ENCODE data around the gene HMGXB3.
A peak's percentile ranks its signal among the peaks of the same experiment; 100 is the strongest.

The HMGXB3 gene

DNA sequence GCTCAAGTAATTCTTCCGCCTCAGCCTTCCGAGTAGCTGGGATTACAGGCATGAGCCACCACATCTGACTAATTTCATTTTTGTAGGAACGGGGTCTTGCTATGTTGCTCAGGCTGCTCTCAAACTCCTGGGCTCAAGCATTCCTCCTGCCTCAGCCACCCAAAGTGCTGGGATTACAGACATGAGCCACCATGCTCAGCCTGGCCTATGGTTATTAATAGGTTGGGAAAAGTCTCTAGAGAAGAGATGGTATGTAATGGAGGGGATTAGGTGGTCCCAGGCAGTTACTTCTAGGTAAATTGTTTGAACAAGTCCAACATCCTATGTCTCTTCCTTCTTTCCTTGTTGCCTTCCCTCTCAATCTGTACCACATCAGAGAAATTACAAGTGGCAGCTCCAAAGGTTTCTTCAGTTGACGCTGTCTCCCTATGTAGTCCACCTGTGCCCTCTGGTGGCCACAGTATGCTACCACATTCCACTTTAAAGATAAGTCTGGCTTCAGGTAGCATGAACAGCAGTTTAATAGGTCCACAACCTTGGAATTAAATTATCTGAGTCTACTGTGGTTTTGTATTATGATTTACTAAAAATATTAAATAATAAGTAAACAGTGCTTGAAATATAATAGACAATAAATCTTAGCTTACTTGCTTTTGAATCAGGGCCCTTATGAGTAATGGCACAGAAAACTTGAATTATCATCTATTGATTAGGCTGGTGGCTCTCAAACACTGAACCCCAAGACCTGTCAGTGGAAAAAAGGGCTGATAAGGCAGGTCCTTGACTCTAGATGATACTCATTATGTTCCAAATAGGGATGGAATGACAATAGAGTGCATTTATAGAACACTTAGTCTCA is 9.8 kb upstream of the HMGXB3 start:
- peak; percentile 63 for DNase-seq

- no peak for DNase-seq
Observed at GRCh38 chr5:149993471-149993870, 7.1 kb upstream of the HMGXB3 start.

- DNase-seq: no peak
Observed at GRCh38 chr5:149995385-149996204, 4.9 kb upstream of the HMGXB3 start.

- DNase-seq: no peak
Observed at GRCh38 chr5:149996205-149996890, 4.2 kb upstream of the HMGXB3 start.

DNA sequence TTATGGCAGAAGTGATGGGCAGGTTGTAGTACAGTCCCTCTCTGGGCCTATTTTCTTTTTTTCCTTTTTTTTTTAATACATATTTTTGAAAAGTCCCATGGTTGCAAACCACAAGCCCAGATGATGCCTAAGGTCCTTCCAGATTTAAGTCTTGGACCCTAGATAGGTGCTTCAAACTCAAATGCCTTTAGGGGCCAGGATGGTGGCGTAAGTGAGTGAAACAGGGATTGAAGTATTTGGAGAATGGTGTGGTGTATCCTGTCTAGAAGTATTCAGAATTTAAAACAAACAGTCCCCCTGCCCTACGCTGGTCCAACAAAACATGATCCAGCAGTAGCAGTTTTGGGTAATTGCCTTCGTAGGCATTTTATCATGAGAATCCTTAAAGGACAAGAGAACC is 2.3 kb upstream of the HMGXB3 start:
- no peak for DNase-seq

- DNase-seq: no peak
Observed at GRCh38 chr5:149999359-149999758, 1.2 kb upstream of the HMGXB3 start.

DNA sequence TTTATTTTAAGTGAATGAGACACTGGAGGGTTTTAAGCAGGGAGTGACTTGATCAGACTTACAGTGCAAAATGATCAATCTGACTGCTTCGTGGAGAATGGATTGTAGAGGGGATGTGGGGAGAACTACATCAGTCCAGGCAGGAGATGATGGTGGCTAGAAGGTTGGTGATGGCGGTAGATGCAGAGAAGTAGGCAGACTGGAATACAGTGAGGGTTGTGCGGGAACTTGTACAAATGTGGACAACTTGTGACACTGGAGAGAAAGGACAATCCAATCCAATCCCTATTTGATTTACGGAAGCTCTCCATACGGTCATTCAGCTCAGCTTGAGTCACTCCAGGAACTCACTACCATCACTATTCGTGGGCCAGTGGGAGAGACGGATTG is 678 bp upstream of the HMGXB3 start:
- DNase-seq: no peak

GRCh38 chr5:150000990-150001659 is 586 bp downstream of the HMGXB3 start:
- peak; percentile 39 for DNase-seq

GRCh38 chr5:150001660-150002486 is 1.3 kb downstream of the HMGXB3 start:
- peak; percentile 72 for DNase-seq

DNA sequence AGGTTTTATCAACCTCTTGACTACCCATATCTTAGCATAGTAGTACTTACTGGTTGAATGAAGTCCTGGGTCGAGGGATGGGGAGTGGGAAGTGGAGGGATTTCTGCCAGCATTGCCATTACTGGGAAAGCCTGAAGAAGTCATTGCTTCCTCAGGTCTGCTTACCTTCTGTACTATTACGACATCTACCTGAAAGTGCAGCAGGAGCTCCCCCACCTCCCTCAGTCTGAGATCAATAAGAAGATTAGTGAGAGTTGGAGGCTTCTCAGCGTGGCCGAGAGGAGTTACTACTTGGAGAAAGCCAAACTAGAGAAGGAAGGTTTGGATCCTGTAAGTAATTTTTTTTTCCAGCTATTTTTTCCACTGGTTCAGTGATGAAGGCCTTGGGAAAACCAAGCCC is 5.8 kb downstream of the HMGXB3 start:
- DNase-seq: no peak

- no peak for DNase-seq
Observed at GRCh38 chr5:150007050-150007449, 6.5 kb downstream of the HMGXB3 start.

GRCh38 chr5:150009671-150010387 is 9.3 kb downstream of the HMGXB3 start:
- no peak for DNase-seq

GRCh38 chr5:150013931-150014330 is 13.4 kb downstream of the HMGXB3 start:
- no peak for DNase-seq

- DNase-seq: peak; percentile 19
Observed at GRCh38 chr5:150014456-150014855, 13.9 kb downstream of the HMGXB3 start.

DNA sequence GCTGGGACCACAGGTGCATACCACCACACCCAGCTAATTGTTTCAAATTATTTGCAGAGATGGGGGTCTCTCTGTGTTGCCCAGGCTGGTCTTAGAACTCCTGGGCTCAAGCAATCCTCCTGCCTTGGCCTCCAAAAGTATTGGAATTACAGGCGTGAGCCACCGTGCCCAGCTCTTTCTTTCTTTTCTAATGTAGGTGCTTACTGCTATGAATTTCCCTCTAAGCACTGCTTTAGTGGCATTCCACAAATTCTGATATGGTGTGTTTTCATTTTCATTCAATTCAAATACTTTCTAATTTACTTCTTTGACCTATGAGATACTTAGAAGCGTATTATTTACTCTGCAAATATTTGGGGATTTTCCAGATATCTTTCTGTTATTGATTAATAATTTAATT is 14.9 kb downstream of the HMGXB3 start:
- no peak for DNase-seq

- DNase-seq: no peak
Observed at GRCh38 chr5:150016537-150016936, 16.0 kb downstream of the HMGXB3 start.

DNA sequence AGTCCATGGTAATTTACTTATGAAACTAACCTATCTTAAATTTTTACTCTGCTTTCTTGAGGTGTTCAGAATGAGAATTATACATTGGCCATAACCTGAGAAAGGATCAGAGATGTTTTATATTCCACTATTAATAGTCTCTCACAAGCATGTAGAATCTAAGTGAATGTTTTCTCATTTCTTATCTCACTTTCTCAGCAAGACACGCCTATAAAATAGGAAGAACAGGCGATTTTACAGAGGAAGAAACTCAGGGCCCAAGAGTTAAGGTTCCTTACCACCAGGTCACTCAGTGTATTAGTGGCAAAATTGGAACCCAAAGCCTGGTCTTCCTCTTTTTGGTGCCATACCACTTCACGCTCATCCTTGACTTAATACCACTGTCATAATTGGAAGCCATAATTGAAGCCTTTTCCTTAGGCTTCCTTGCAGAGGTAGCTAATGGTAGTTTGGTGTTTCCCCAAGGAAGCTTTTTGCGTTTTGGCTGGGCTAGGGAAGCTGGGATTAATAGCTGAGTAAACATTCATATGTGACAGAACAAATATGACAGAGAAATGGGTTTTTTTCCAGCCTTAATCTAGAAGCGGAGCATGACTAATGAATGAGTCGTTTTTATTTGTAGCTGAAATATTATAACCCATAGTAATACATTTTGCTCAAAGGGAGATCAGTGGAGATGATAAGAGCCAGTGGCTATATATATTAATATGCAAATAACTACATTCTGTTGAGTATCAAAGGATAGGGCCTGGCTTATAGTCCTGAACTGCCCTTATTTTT is 16.9 kb downstream of the HMGXB3 start:
- no peak for DNase-seq

DNA sequence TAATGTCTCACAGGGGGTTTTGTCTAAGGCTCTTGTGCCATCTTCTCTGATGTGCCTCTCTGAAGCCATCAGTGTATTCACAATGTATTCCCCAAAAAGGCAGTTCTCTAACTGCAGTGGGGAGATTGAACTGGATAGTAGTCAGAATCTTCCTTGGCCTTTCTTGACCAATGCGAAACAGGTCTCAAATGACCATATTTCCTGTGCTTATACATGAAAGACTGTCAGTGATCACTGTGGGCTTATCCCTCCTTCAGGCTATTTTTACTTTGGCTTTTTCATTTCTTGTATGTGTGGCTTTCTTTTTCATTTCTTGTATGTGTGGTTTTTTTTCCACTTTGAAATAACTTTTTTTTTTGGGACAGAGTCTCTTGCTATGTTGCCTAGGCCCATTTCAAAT is 19.7 kb downstream of the HMGXB3 start:
- DNase-seq: no peak

GRCh38 chr5:150021491-150022157 is 21.1 kb downstream of the HMGXB3 start:
- no peak for DNase-seq

- DNase-seq: no peak
Observed at GRCh38 chr5:150022158-150022531, 21.6 kb downstream of the HMGXB3 start.

Measured in stimulated activated CD4-positive, alpha-beta T cell treated with anti-CD3 and anti-CD28 coated beads, Interleukin-1b, Interleukin-23, amount 100 ng/mL, for 48 hours (primary cell).